H1 (cell line): ENCODE data around the gene AVL9. TPM values are rescaled to one million over a fixed set of nuclear protein-coding genes. Genes with fewer than 3 reads are reported as not detected.

ENCODE experiments used
- CTCF ChIA-PET: fragments of 300-600 bp; sonication (Branson Sonifier 250); formaldehyde crosslinking; loops from one replicate; lab custom pipeline; 2021; ENCODE audit not compliant: partially characterized antibody; lab: Charles Lee
- POLR2A ChIA-PET: fragments of 300-600 bp; sonication (Branson Sonifier 250); formaldehyde crosslinking; loops from one replicate; lab custom pipeline; 2021; ENCODE audit warnings: inconsistent platforms; ENCODE audit not compliant: partially characterized antibody; lab: Charles Lee
- DNase-seq, 2 experiments: peaks; one replicate each; pipeline versions ENCODE4 v3.0.0 to v3.0.0-alpha.2; 2010 to 2022; ENCODE audit warnings: low spot score in 2 of 2, low read depth in 1 of 2, mixed read lengths in 1 of 2
- FAIRE-seq: peaks from 2 replicates; lab custom pipeline; 2011; peaks lifted over from hg19 to GRCh38; lab: Jason Lieb, UNC
- H2AFZ ChIP-seq: 2 replicates; pipeline ENCODE4 v1.8.1; 2012; ENCODE audit warnings: low read length, inconsistent platforms
- H2AK5ac ChIP-seq: 2 replicates; pipeline ENCODE4 v1.6.1; 2013; ENCODE audit warnings: low read depth, low read length
- H2BK120ac ChIP-seq: replicated peaks from 2 replicates; pipeline ENCODE3; 2013; ENCODE audit warnings: low read depth, low read length, inconsistent platforms
- H2BK12ac ChIP-seq: 2 replicates; pipeline ENCODE4 v1.6.1; 2013; ENCODE audit warnings: low read depth, low read length
- H2BK15ac ChIP-seq: 2 replicates; pipeline ENCODE4 v1.6.1; 2013; ENCODE audit warnings: low read length
- H2BK20ac ChIP-seq: 2 replicates; pipeline ENCODE4 v1.6.1; 2013; ENCODE audit warnings: low read length
- H2BK5ac ChIP-seq: 2 replicates; pipeline ENCODE4 v1.6.1; 2013; ENCODE audit warnings: low read depth, low read length
- H3K14ac ChIP-seq: 2 replicates; pipeline ENCODE4 v1.6.1; 2013; ENCODE audit warnings: inconsistent platforms; ENCODE audit not compliant: insufficient read length
- H3K18ac ChIP-seq: 2 replicates; pipeline ENCODE4 v1.6.1; 2013; ENCODE audit warnings: low read length; ENCODE audit errors: extremely low read depth
- H3K23ac ChIP-seq: 2 replicates; pipeline ENCODE4 v1.6.1; 2013; ENCODE audit warnings: inconsistent platforms; ENCODE audit not compliant: insufficient read length
- H3K23me2 ChIP-seq: 2 replicates; pipeline ENCODE4 v1.6.1; 2013; ENCODE audit warnings: low read depth, low read length
- H3K27ac ChIP-seq: 2 replicates; pipeline ENCODE4 v1.6.1; 2011; ENCODE audit warnings: low read depth, low read length, inconsistent platforms
- H3K27me3 ChIP-seq, 4 experiments: replicated peaks in 1 of 4; 1 replicate in 1 of 4; 2 replicates in 3 of 4; pipeline versions ENCODE4 v1.6.1 to v1.8.1; 2011 to 2013; ENCODE audit warnings: low read length in 3 of 4, mild to moderate bottlenecking in 3 of 4, inconsistent platforms in 2 of 4, mixed read lengths in 2 of 4, moderate library complexity in 1 of 4; ENCODE audit not compliant: control insufficient read depth in 3 of 4, insufficient read depth in 3 of 4; ENCODE audit errors: extremely low read depth in 1 of 4
- H3K36me3 ChIP-seq, 4 experiments: 2 replicates each; pipeline versions ENCODE4 v1.6.1 to v1.8.1; 2011 to 2013; ENCODE audit warnings: mild to moderate bottlenecking in 4 of 4, low read length in 3 of 4, moderate library complexity in 2 of 4, control low read depth in 1 of 4, inconsistent platforms in 1 of 4; ENCODE audit not compliant: insufficient read depth in 4 of 4, control insufficient read depth in 2 of 4
- H3K4ac ChIP-seq: replicated peaks from 2 replicates; pipeline ENCODE3; 2013; ENCODE audit warnings: low read length, low read depth, mixed read lengths, inconsistent platforms; ENCODE audit not compliant: insufficient read length
- H3K4me1 ChIP-seq, 4 experiments: replicated peaks in 1 of 4; 1 replicate in 1 of 4; 2 replicates in 3 of 4; pipeline versions ENCODE4 v1.6.1 to v1.8.1; 2011 to 2013; ENCODE audit warnings: low read length in 3 of 4, inconsistent platforms in 2 of 4, mixed read lengths in 1 of 4; ENCODE audit not compliant: insufficient read depth in 4 of 4, control insufficient read depth in 3 of 4
- H3K4me2 ChIP-seq, 2 experiments: 2 replicates each; pipeline versions ENCODE4 v1.6.1 to v1.8.1; 2011 to 2013; ENCODE audit warnings: low read depth in 2 of 2, low read length in 2 of 2, control low read depth in 1 of 2, inconsistent platforms in 1 of 2, mild to moderate bottlenecking in 1 of 2; ENCODE audit not compliant: insufficient read depth in 1 of 2
- H3K4me3 ChIP-seq, 4 experiments: fragments of 200-600, 300-600 bp in 1 of 4; sonication (generic), shearing (Covaris generic), sonication (Bioruptor Twin) in 1 of 4; 2 replicates each; pipeline versions ENCODE4 v1.5.1 to v1.8.1; 2011 to 2016; ENCODE audit warnings: low read length in 4 of 4, low read depth in 3 of 4, control low read depth in 2 of 4, inconsistent platforms in 2 of 4, mild to moderate bottlenecking in 2 of 4, mixed read lengths in 1 of 4, moderate library complexity in 1 of 4; ENCODE audit not compliant: insufficient read depth in 2 of 4; ENCODE audit errors: extremely low read depth in 1 of 4
- H3K56ac ChIP-seq: replicated peaks from 2 replicates; pipeline ENCODE3; 2013; ENCODE audit warnings: low read depth, mild to moderate bottlenecking, mixed read lengths, low read length, inconsistent platforms; ENCODE audit not compliant: insufficient read length
- H3K79me1 ChIP-seq: 2 replicates; pipeline ENCODE4 v1.6.1; 2013; ENCODE audit warnings: low read depth, low read length, control low read depth
- H3K79me2 ChIP-seq, 2 experiments: 2 replicates each; pipeline versions ENCODE4 v1.6.1 to v1.8.1; 2012 to 2013; ENCODE audit warnings: low read length in 2 of 2, mild to moderate bottlenecking in 2 of 2, inconsistent platforms in 1 of 2; ENCODE audit not compliant: insufficient read depth in 2 of 2, control insufficient read depth in 1 of 2
- H3K9ac ChIP-seq, 4 experiments: replicated peaks in 1 of 4; 1 replicate in 1 of 4; 2 replicates in 3 of 4; pipeline versions ENCODE4 v1.6.1 to v1.8.1; 2011 to 2013; ENCODE audit warnings: low read depth in 3 of 4, low read length in 3 of 4, control low read depth in 2 of 4, mild to moderate bottlenecking in 2 of 4, moderate library complexity in 2 of 4, inconsistent platforms in 1 of 4; ENCODE audit errors: extremely low read depth in 1 of 4
- H3K9me3 ChIP-seq, 2 experiments: 2 replicates each; pipeline versions ENCODE4 v1.6.1 to v1.8.1; 2012 to 2013; ENCODE audit warnings: mild to moderate bottlenecking in 2 of 2, moderate library complexity in 2 of 2, control low read depth in 1 of 2, inconsistent platforms in 1 of 2, low read depth in 1 of 2, low read length in 1 of 2, mixed read lengths in 1 of 2; ENCODE audit not compliant: insufficient read depth in 2 of 2
- H4K20me1 ChIP-seq, 2 experiments: replicated peaks in 1 of 2; 2 replicates each; pipeline versions ENCODE3 to v1.8.1; 2011 to 2013; ENCODE audit warnings: inconsistent platforms in 2 of 2, low read length in 2 of 2, mild to moderate bottlenecking in 1 of 2; ENCODE audit not compliant: insufficient read depth in 2 of 2, control insufficient read depth in 1 of 2
- H4K5ac ChIP-seq: 2 replicates; pipeline ENCODE4 v1.6.1; 2013; ENCODE audit warnings: low read length, low read depth, mixed read lengths, inconsistent platforms; ENCODE audit not compliant: insufficient read length
- H4K8ac ChIP-seq: 2 replicates; pipeline ENCODE4 v1.8.0; 2013; ENCODE audit warnings: mild to moderate bottlenecking, moderate library complexity, low read length, inconsistent platforms; ENCODE audit not compliant: insufficient read depth; ENCODE audit errors: extremely low read depth
- H4K91ac ChIP-seq: replicated peaks from 2 replicates; pipeline ENCODE3; 2013; ENCODE audit warnings: low read length, mixed read lengths, inconsistent platforms; ENCODE audit not compliant: insufficient read length
- CHD2 ChIP-seq: IDR thresholded peaks from 2 replicates; pipeline ENCODE4 v1.6.1; 2012; ENCODE audit warnings: low read length, improper control_type of control experiment
- EZH2 ChIP-seq: fragments of 200-600 bp; sonication (generic); IDR thresholded peaks from 2 replicates; pipeline ENCODE4 v1.7.1; 2012; ENCODE audit warnings: low read depth, mild to moderate bottlenecking, moderate library complexity, low read length, inconsistent platforms; ENCODE audit not compliant: severe bottlenecking
- GABPA ChIP-seq: IDR thresholded peaks from 2 replicates; pipeline ENCODE4 v1.6.1; 2011; ENCODE audit warnings: mild to moderate bottlenecking, low read length, moderate library complexity, borderline replicate concordance; ENCODE audit not compliant: insufficient read depth
- HDAC6 ChIP-seq: IDR thresholded peaks from one replicate; pipeline ENCODE4 v1.7.1; 2012; ENCODE audit warnings: low read depth, mild to moderate bottlenecking, inconsistent platforms, low read length, moderate library complexity
- NANOG ChIP-seq: IDR thresholded peaks from 2 replicates; pipeline ENCODE4 v1.6.1; 2011; ENCODE audit warnings: low read length, low read depth, mild to moderate bottlenecking, inconsistent platforms; ENCODE audit not compliant: insufficient read depth, poor library complexity, severe bottlenecking
- POLR2AphosphoS5 ChIP-seq: IDR thresholded peaks from 2 replicates; pipeline ENCODE4 v1.6.1; 2011; ENCODE audit warnings: low read depth, low read length
- RAD21 ChIP-seq, 2 experiments: IDR thresholded peaks in 1 of 2; conservative IDR thresholded peaks in 1 of 2; 2 replicates each; pipeline ENCODE4 v1.6.1; 2011; ENCODE audit warnings: low read depth in 2 of 2, low read length in 2 of 2, improper control_type of control experiment in 1 of 2, inconsistent platforms in 1 of 2, mild to moderate bottlenecking in 1 of 2, moderate library complexity in 1 of 2
- RFX5 ChIP-seq: IDR thresholded peaks from 2 replicates; pipeline ENCODE4 v1.6.1; 2011; ENCODE audit warnings: low read depth, low read length, improper control_type of control experiment, borderline replicate concordance
- SP4 ChIP-seq: IDR thresholded peaks from 2 replicates; pipeline ENCODE4 v1.6.1; 2012; ENCODE audit warnings: low read length, inconsistent platforms
- TEAD4 ChIP-seq: IDR thresholded peaks from 2 replicates; pipeline ENCODE4 v1.6.1; 2012; ENCODE audit warnings: low read depth, low read length, inconsistent platforms, mixed read lengths
- WGBS, 2 experiments: shearing (Covaris generic) in 1 of 2; methylation state at CpG; one replicate each; pipeline versions ENCODE4 v1.1.6 to v1.1.7; 2013 to 2015; ENCODE audit warnings: low lambda C conversion rate in 2 of 2, mixed read lengths in 2 of 2, inconsistent platforms in 1 of 2, low coverage in 1 of 2, missing lambda C conversion rate in 1 of 2; ENCODE audit not compliant: insufficient replicate concordance in 2 of 2, insufficient coverage in 1 of 2, insufficient read length in 1 of 2; ENCODE audit errors: extremely low coverage in 1 of 2, missing lambda C conversion rate in 1 of 2; 5-methylcytosine and 5-hydroxymethylcytosine counted together
- polyA plus RNA-seq, 7 experiments: library from polyadenylated mRNA; depleted of rRNA in 3 of 7; stranded (reverse) in 5 of 7; unstranded in 2 of 7; fragments of >200 nt in 5 of 7; fragments of 200-250 nt in 2 of 7; gene quantifications; 1 replicate in 5 of 7; 2 replicates in 1 of 7; 4 replicates in 1 of 7; pipeline versions ENCODE4 v1.2.1 to v1.2.3, GENCODE V29; 2011 to 2013; ENCODE audit warnings: missing spikeins in 2 of 7, mixed read lengths in 2 of 7
- total RNA-seq: library from RNA; stranded (reverse); fragmentation: NEBNext Ultra II Directional; extraction: Animal tissue kit (Norgen Biotek cat#: 25700); gene quantifications from 2 replicates; pipeline ENCODE4 v1.2.1, GENCODE V29; 2021

AVL9 gene
- total and polyA plus RNA-seq, 2 of the 8 experiments (the other 6 are each of a cell fraction or from before 2014, with no cell fraction given) = 15.5 to 42.1 TPM

- CTCF ChIA-PET = interaction anchor here (1.5 kb wide), 1 partner anchor 10 kb away, joined by 3 read pairs; no protein-coding TSS in a partner anchor
- DNase-seq (no peak), FAIRE-seq (peak; percentile 80)
- TF ChIP-seq GABPA (no peak), RAD21 (IDR thresholded peaks at IDR 0.05 in 1 of 2, conservative IDR thresholded peaks at IDR 0.05 in 1 of 2; ENCODE audit: low read depth in 2 of 2, low read length in 2 of 2) (no peak), POLR2AphosphoS5 (no peak), HDAC6 (no peak), CHD2 (no peak), NANOG (no peak), RFX5 (no peak), TEAD4 (no peak), EZH2 (no peak), SP4 (no peak)
- Histone ChIP-seq H3K27me3 (no peaks in the 10 kb centered on the region), H3K36me3 (no peaks in the 10 kb centered on the region), H3K56ac (no peak overlapping the region), H2AK5ac (no peak overlapping the region), H3K23me2 (no peaks in the 10 kb centered on the region), H4K20me1 (no peaks in the 10 kb centered on the region), H3K14ac (no peak overlapping the region), H3K4me2 (no peak overlapping the region; a peak in 1 of 4 replicates), H3K9ac (no peak overlapping the region), H3K27ac (no peak overlapping the region), H2BK12ac (no peak overlapping the region), H3K9me3 (no peaks in the 10 kb centered on the region), H4K8ac (no peak overlapping the region), H3K4ac (no peak overlapping the region), H2BK5ac (no peak overlapping the region), H4K5ac (no peak overlapping the region), H3K4me3 (no peak overlapping the region), H2BK15ac (no peak overlapping the region), H3K4me1 (peaks cover 0 to 6% (median 5%) of the 10 kb centered on the region in 4 experiments; a peak in 5 of 7 replicates), H2BK20ac (no peak overlapping the region), H4K91ac (no peak overlapping the region), H3K79me2 (no peaks in the 10 kb centered on the region), H3K18ac (no peak overlapping the region; the same call in 1 of the 2 replicates), H3K23ac (no peak overlapping the region), H3K79me1 (no peaks in the 10 kb centered on the region), H2AFZ (no peak overlapping the region), H2BK120ac (no peak overlapping the region)
- POLR2A ChIA-PET = no interaction called here
- WGBS, 2 experiments = 71% methylated on average over 4 of the region's 4 CpGs; no CpG with 5 or more reads in 1 of the 2 experiments
These were observed 123.7 kb downstream of the AVL9 start for GRCh38 chr7:32618987-32619386.
